ENCODE results near the gene PRKCB.

GRCh38 chr16:24206926-24207325 is 371.1 kb downstream of the PRKCB start:
- no peak for TF ChIP-seq HOXD13 (CRISPR knock-in tag; IDR thresholded peaks at IDR 0.05; ENCODE audit: borderline replicate concordance)
- TF ChIP-seq ZNF513 (tag by site-specific recombination; IDR thresholded peaks at IDR 0.05), result no peak
- no peak for TF ChIP-seq ZBTB10 (tag by site-specific recombination; IDR thresholded peaks at IDR 0.05)

Data from HEK293 (cell line).